Left forelimb (tissue), 1 donor: Measurements from ENCODE around the gene THOP1.

ENCODE experiments used
- DNase-seq: peaks from one replicate; pipeline ENCODE4 v3.0.0-alpha.2; 2018; ENCODE audit warnings: low spot score

Gene THOP1

GRCh38 chr19:2854849-2855248 lies 69.5 kb downstream of the THOP1 start:
- DNase-seq: no peak

GRCh38 chr19:2856457-2857050 lies 71.3 kb downstream of the THOP1 start:
- no peak for DNase-seq

- no peak for DNase-seq
These were observed 73.6 kb downstream of the THOP1 start for GRCh38 chr19:2858864-2859263.

- DNase-seq: no peak
These were observed 78.5 kb downstream of the THOP1 start for GRCh38 chr19:2863816-2864215.
